Transverse colon (tissue), 4 donors: ENCODE data around the gene ADGRF5. TPM values are rescaled to one million over a fixed set of nuclear protein-coding genes. Genes with fewer than 3 reads are reported as not detected.

Experiments
- DNase-seq: peaks from one replicate; pipeline ENCODE4 v3.0.0-alpha.2; 2019
- H3K27ac ChIP-seq, 4 donors: fragments of 200-600 bp; sonication (generic); 2 replicates each; pipeline ENCODE4 v1.5.1; 2016 to 2018; ENCODE audit warnings: inconsistent platforms in 4 of 4
- H3K27me3 ChIP-seq: fragments of 200-600 bp; sonication (generic); 2 replicates; pipeline ENCODE4 v1.5.1; 2017; ENCODE audit warnings: inconsistent platforms
- H3K36me3 ChIP-seq, 4 donors: fragments of 200-600 bp; sonication (generic); 2 replicates each; pipeline ENCODE4 v1.5.1; 2017 to 2019; ENCODE audit warnings: inconsistent platforms in 4 of 4
- H3K4me1 ChIP-seq, 4 donors: fragments of 200-600 bp; sonication (generic); 2 replicates each; pipeline ENCODE4 v1.5.1; 2017 to 2020; ENCODE audit warnings: inconsistent platforms in 4 of 4
- H3K4me3 ChIP-seq, 4 donors: fragments of 200-600 bp; sonication (generic); 1 replicate in 1 of 4; 2 replicates in 3 of 4; pipeline versions ENCODE4 v1.5.1 to v1.6.1; 2017 to 2019; ENCODE audit warnings: inconsistent platforms in 4 of 4
- H3K9me3 ChIP-seq, 2 donors: fragments of 200-600 bp; sonication (generic); 2 replicates each; pipeline ENCODE4 v1.5.1; 2017 to 2019; ENCODE audit warnings: inconsistent platforms in 2 of 2
- CTCF ChIP-seq, 5 experiments: fragments of 200-600 bp in 3 of 5; fragments of 450-650 bp in 2 of 5; sonication (generic) in 3 of 5; IDR thresholded peaks; 1 replicate in 2 of 5; 2 replicates in 3 of 5; pipeline ENCODE4 v1.5.1; 2016 to 2017; ENCODE audit warnings: antibody characterized with exemption in 5 of 5, inconsistent platforms in 3 of 5, mild to moderate bottlenecking in 2 of 5, moderate library complexity in 1 of 5
- EP300 ChIP-seq: sonication (generic); formaldehyde crosslinking; IDR thresholded peaks from one replicate; pipeline ENCODE4 v1.6.1; 2017; ENCODE audit warnings: antibody characterized with exemption, low read depth
- POLR2A ChIP-seq: fragments of 450-650 bp; IDR thresholded peaks from one replicate; pipeline ENCODE4 v1.6.1; 2016; ENCODE audit warnings: antibody characterized with exemption, mild to moderate bottlenecking, moderate library complexity
- POLR2AphosphoS5 ChIP-seq, 3 donors: sonication (generic); formaldehyde crosslinking; IDR thresholded peaks; one replicate each; pipeline ENCODE4 v1.6.1; 2016; ENCODE audit warnings: antibody characterized with exemption in 3 of 3
- WGBS, 2 donors: methylation state at CpG; one replicate each; pipeline ENCODE4 v1.1.5; 2018; ENCODE audit warnings: low coverage in 1 of 2; 5-methylcytosine and 5-hydroxymethylcytosine counted together
- in situ Hi-C, 4 donors: fragments of 200-750 bp; cut with MboI; loops; one replicate each; pipeline versions ENCODE4 v1.15.0 to v1.15.1; 2017; ENCODE audit warnings: low sequenced_read_pairs in 3 of 4, low pct_ligation_motif_present in 1 of 4, low pct_unique_long_range_greater_than_20kb in 1 of 4
- intact Hi-C: fragments of 100-400 bp; cut with DNase I; formaldehyde crosslinking; loops from one replicate; pipeline ENCODE4 v1.15.1; 2023; ENCODE audit warnings: low total_unique reads
- total RNA-seq, 4 donors: library from RNA; depleted of rRNA; stranded (reverse); fragments of >200 nt; gene quantifications; one replicate each; pipeline ENCODE4 v1.1.0, GENCODE V29; 2016

The ADGRF5 gene
- total RNA-seq, 4 donors from 2014 or later = 1.5 to 4.1 (median 2.5) TPM

GRCh38 chr6:46876126-46876525 lies 45.6 kb downstream of the ADGRF5 start:
- 30 to 60% methylated on average over 1 to 4 of the region's 4 CpGs for WGBS, 2 donors
- Histone ChIP-seq H3K27ac (no peak overlapping the region), H3K27me3 (no peaks in the 10 kb centered on the region), H3K36me3 (no peaks in the 10 kb centered on the region), H3K4me1 (no peaks in the 10 kb centered on the region), H3K9me3 (no peaks in the 10 kb centered on the region), H3K4me3 (no peak overlapping the region)
- TF ChIP-seq POLR2A (no peak), CTCF (IDR thresholded peaks at IDR 0.05) (no peak), POLR2AphosphoS5 (IDR thresholded peaks at IDR 0.05) (no peak), EP300 (no peak)
- intact Hi-C loops = no loop called here
- DNase-seq = no peak
- in situ Hi-C loops = no loop called here

- intact Hi-C loops (no loop called here), in situ Hi-C loops (no loop called here)
- no peak for DNase-seq
- no peak overlapping the region for H3K27ac ChIP-seq
- H3K27me3 ChIP-seq = no peaks in the 10 kb centered on the region
- no peaks in the 10 kb centered on the region for H3K36me3 ChIP-seq
- H3K9me3 ChIP-seq = no peaks in the 10 kb centered on the region
- TF ChIP-seq POLR2AphosphoS5 (IDR thresholded peaks at IDR 0.05) = no peak
- TF ChIP-seq CTCF (IDR thresholded peaks at IDR 0.05) = no peak
- no peak for TF ChIP-seq POLR2A
- WGBS, 2 donors = 73 to 76% methylated on average over 5 of the region's 5 CpGs
- no peak overlapping the region for H3K4me3 ChIP-seq
- H3K4me1 ChIP-seq = no peaks in the 10 kb centered on the region
Measured at GRCh38 chr6:46867411-46867810, 54.3 kb downstream of the ADGRF5 start.

- no peak for DNase-seq
- H3K27me3 ChIP-seq = no peaks in the 10 kb centered on the region
- TF ChIP-seq POLR2A = no peak
- no peak for TF ChIP-seq EP300
- TF ChIP-seq CTCF (IDR thresholded peaks at IDR 0.05) = no peak
- TF ChIP-seq POLR2AphosphoS5 (IDR thresholded peaks at IDR 0.05) = no peak
- in situ Hi-C loops = no loop called here
- H3K4me3 ChIP-seq = no peak overlapping the region
- H3K27ac ChIP-seq = no peak overlapping the region
- H3K36me3 ChIP-seq = no peaks in the 10 kb centered on the region
- intact Hi-C loops = no loop called here
- 82 to 84% methylated on average over 1 to 2 of the region's 2 CpGs for WGBS, 2 donors
- no peaks in the 10 kb centered on the region for H3K9me3 ChIP-seq
- no peaks in the 10 kb centered on the region for H3K4me1 ChIP-seq
Measured at GRCh38 chr6:46865221-46865620, 56.5 kb downstream of the ADGRF5 start.

- no peak for DNase-seq
- Histone ChIP-seq H3K9me3 (no peaks in the 10 kb centered on the region), H3K36me3 (no peaks in the 10 kb centered on the region), H3K4me3 (no peak overlapping the region), H3K27me3 (no peaks in the 10 kb centered on the region), H3K27ac (no peak overlapping the region), H3K4me1 (no peaks in the 10 kb centered on the region)
- in situ Hi-C loops = no loop called here
- intact Hi-C loops = no loop called here
- TF ChIP-seq EP300 (no peak), POLR2A (no peak), CTCF (IDR thresholded peaks at IDR 0.05) (no peak), POLR2AphosphoS5 (IDR thresholded peaks at IDR 0.05) (no peak)
- 60 to 70% methylated on average over 3 of the region's 3 CpGs for WGBS, 2 donors
Measured at GRCh38 chr6:46863791-46864190, 57.9 kb downstream of the ADGRF5 start.
